IPS-11a (cell line): ENCODE data around the gene PHC2.
A peak's percentile ranks its signal among the peaks of the same experiment; 100 is the strongest.

Experiments
- H3K4me3 ChIP-seq: one replicate; pipeline ENCODE4 v1.5.1; 2013; ENCODE audit warnings: low read depth, low read length, control low read depth

PHC2 gene

DNA sequence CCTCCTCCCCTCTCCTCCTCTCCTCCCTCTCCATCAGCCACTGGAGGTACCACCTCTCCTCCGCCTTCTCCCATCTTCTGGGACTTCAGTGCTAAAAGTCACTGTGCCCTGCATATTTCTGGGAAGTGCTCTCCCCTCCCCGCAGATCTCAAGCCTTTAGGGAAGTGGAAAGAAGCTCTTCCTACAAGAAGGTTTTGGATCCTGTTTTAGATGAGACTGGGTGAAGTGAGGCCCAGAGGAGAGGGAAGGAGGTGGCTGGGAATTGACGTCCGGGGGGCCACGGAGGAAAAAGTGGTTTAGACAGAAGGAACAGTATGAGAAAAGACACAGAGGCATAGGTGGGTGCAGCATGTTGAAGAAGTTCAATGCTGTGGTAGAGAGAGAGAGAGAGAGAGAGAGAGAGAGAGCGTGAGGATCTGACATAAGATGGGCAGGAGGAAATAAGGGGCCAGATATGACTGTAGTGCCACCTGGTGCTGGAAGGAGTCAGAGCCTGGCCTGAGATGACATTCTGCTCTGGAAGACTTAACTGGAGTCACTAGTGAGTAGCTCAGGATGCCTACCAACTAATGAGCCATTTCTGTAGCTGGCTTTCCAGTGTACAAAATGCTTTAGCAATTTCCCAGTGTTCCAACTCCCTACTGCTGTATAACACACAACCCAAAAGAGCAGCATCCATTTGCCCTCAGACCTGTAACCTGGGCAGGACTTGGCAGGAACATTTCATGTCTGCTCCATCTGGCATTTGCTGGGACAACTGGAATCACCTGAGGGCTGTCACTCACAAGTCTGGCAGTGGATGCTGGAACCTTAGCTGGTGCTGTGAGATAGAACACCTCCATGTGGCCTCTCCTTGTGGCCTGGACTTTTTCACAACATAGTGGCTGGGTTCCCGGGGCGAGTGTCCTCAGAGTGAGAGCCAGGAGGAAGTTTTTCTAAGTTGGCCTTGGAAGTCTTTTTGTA lies 24.9 kb upstream of the PHC2 start:
- H3K4me3 ChIP-seq, result no peak overlapping the region

DNA sequence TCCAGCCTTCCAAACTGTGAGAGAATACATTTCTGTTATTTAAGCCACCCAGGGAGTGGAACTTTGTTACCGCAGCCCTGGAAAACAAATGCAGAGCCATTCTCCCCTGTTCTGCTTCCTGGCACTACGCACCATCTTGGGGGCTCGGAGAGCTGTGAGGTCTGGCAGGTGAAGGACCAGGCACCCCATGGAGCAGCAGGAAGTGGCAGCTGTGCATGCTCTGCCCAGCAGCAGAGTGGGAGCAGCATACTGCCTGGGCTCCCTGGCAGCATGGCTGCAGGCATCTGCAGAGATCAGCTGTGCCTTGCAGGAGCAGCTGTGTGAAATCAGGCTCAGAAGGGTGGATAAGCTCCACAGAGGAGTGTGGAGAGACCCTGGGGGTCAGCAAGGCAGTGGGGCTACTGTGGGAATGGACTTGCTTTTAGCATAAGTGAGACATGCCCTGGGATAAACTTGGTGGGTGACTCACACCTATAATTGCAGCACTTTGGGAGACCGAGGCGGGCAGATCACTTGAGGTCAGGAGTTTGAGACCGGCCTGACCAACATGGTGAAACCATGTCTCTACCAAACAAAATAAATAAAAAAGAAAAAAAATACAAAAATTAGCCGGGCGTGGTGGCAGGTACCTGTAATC lies 23.9 kb upstream of the PHC2 start:
- H3K4me3 ChIP-seq, result no peak overlapping the region

DNA sequence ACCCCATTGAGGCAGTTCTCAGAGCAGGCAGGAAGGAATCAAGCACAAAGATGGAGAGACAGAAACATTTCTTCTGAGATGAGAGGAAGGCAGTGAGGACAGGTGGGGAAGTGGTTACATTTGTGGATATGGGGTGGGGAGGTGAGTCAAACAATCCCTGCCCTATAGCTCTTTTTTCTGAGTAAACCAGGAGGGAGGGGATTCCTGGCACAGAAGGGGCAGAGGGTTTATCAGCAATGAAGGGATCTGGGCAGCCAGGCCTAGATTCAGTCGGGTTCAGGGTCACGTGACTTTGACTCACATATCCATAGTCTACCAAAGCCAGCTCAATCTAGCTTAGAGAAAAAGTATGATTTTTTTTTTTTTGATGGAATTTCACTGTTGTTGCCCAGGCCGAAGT lies 15.7 kb upstream of the PHC2 start:
- no peak overlapping the region for H3K4me3 ChIP-seq

DNA sequence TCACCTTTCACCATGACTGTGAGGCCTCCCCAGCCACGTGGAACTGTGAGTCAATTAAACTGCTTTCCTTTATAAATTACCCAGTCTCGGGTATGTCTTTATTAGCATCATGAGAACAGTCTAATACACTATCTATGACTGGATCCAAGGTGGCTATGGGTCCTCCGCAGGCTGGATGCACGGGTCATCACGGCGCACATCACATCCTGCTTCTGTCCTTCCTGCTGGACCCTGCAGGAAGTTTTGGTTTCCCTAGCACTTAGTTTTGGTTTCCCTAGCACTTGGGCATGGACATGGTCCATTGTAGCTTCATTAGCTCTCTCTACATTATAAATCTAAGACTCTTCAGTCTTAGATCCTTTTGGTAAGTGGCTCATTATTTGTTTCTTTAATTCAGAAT lies 14.2 kb upstream of the PHC2 start:
- H3K4me3 ChIP-seq, result no peak overlapping the region

DNA sequence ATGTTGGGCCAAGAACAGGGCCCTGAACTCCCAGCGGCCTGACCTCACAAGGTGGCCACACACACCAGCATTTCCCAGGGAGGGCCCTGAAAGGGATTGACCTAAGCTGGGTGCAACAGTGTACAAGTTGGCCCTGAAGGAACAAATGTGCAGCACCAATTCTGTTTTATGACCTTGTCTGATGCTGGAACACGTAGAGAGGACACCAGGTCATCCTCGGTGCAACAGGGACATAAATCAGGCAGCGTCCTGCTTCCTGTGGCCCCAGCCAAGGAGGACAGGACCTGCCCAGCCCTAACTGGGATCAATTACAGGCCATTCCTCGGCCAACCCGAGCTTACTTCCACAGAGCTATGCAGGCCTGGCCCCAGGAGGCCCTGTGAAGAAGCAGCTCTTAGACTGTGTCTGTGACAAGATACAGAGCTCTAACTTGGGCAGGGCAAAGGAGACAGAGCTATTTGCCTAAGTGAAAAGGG lies 12.8 kb upstream of the PHC2 start:
- no peak overlapping the region for H3K4me3 ChIP-seq

DNA sequence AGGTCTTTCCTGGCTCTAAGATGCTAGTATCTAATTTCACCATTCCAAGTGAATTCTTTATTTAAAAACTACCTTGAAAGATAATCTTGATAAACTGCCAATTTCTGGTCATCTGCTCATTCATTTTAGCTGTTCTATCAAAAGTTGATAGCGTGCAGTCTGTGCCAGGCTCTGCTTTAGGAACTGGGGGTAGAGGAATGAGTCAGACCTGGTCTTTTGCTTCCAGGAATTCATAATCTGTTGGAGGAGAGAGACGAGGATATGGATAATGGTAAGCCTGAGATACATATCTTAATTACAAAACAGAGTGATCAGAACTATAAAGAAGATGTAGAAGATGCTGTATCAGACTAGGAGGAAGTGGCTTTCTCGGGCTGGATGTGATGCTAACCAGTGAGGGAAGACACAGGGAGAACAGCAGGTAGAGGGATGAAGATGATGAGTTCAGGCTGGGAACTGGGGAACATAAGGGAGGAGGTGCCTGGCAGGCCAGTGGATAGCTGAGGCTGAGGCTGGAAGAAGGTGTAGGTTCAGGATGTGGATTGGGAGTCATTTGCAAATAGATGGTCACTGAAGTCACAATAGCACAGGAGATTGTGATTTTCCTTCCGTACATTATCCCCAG lies 12.3 kb upstream of the PHC2 start:
- no peak overlapping the region for H3K4me3 ChIP-seq

DNA sequence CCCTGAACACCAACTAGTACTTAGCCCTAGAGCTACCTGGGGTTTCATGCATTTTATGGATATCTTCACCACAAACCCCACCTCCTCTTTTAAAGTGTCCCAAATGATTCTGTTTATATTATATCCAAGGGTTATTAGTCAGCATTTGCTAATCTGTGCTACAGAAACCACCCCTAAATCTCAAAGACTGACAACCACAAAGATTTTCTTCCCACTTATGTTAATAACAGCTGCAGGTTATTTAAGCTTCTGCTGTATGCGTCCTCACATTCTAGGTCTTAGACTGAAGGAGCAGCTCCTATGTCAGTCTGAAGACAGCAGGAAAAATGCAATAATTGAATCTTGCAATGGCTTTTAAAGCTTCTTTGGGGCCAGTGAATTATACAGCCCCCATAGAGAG lies 11.2 kb upstream of the PHC2 start:
- H3K4me3 ChIP-seq, result no peak overlapping the region

DNA sequence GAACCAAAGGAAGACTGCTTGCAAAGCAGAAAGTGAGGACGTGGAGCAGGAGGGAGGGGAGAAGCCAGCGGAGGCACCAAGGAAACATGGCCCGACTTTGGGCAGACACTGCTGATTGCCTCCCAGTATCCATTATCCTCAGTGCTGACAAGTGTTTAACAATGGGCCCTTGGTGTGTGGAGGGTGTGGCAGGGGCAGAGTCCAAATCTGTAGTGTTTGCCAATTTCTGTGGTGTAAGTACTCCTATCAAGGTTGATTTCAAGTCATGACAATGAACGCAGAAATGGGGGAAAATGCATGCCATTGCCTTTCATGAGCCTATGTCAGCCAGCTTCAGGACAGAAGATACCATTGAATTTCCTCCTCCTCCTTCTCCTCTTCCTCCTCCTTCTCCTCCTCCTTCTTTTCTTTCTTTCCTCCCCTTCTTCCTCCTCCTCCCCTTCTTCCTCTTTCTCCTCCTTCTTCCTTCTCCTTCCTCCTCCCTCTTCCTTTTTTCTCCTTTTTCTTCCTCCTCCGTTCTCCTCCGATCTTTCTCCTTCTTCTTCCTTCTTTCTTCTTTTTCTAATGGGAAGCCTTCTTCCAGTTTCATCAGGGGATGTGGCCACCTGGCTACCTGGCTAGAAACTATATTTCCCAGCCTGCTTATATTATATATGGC lies 10.3 kb upstream of the PHC2 start:
- no peak overlapping the region for H3K4me3 ChIP-seq

DNA sequence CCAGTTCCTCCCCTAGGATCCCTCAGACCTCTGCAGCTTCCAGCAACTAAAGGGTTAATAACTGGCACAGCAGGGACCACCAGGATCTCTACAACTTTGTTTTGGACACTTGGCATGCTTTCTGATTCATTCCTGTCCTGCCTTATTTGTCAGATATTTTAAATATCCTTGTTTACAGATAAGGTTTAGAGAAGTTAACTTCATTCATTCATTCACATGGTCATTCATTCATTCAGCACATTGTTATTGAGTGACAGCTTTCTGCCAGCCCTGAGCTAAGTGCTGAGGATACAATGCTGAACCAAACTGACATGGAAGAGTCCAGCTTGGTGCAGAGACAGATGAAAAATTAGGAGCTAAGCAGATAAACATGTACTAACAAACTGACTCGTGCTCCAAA lies 8.8 kb upstream of the PHC2 start:
- no peak overlapping the region for H3K4me3 ChIP-seq

DNA sequence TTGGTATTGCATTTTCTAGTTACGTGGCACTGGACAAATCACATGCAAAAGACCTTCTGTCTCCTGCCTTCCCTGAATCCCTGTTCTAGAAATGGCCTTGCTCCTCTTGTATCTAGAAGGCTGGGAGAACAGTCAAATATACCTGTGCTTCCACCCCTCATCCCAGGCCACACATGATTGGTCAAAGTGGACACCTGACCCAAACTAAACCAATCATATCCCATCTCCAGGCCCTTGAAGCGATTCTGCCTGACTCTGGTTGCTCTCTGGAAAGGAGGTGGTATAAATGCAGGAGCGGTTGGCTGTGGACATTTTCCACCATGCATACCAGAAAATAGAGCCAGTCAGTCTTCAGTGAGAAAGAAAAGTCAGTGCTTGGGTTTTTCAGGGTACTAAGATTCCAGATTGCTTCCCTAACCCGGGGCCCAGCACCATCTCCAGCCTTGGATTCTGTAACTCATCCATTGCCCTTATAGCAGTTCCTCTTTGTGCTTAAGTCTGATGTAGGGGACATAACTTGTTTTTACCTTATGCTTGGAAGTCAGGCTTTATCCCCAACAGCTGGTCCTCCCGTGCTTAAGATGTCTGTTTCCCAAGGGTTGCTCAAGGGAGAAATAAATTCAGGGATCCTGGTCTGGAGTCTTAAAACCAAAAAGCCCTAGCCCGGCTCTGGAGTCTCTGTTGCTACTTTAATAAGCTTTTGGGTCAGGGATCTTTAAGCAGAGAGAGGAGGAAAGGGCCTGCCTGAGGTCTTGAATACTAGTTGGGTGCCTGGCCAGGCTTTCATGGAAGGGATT lies 7.7 kb upstream of the PHC2 start:
- H3K4me3 ChIP-seq, result no peak overlapping the region

DNA sequence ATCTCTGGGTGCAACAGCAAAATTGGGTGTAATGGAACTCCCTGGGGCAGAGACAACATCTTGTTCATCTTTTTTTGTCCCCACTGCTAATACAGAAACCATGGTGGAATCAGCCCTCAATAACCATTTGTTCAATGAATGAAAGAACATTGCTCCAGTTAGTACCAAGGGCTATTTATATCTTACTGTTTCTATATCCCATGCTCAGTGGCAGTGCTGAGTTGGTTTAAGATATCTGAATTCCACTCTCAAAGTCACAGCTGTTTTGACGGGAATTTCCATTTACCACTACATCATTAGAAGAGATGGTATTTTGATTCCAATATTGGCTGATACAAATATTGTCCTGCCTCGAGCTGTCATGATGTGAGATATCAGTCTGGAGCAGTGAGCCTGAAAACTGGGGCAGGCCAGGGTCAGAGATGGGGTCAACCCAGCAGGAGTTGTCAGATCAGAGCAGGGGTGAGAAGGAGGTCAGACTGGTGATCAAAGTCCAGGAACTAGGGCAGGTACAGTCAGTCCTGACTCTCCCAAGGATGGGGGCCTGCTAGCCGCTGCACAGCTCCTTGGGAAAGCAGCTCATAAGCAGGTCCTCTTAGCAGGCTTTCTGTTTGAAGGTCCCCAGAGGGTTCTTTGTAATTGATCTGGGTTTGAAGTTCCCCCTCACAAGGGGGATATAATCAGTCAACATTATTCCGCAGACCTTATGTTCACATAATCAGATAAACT lies 5.8 kb upstream of the PHC2 start:
- no peak overlapping the region for H3K4me3 ChIP-seq

DNA sequence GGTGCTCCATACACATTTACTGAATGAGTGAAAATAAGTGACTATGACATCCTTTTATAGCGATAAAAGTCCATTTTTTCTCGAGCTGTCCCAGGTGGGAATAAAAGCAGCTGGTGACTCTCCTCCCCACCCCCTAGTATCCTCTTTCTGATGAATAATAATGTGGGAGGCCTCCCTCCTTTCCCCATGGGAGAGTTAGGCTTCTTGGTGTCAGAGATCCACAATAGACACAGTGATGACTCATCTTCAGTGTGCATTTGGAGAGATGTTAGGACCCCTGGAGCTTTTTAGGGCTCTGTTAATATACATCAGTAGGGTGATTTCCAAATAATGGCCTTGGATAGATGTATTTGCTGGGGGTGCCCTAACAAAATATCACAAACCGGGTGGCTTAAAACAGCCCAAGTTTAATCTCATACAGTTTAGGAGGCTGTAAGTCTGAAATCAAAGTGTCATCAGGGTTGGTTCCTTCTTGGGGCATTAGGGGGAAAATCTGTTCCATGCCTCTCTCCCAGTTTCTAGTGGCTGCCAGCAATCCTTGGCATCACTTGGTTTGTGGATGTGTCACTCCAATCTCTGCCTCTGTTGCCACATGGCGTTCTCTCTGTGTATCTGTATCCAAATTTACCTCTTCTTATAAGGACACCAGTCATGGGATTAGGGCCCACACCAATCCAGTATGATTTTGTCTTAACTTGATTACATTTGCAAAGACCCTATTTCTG lies 4.4 kb upstream of the PHC2 start:
- H3K4me3 ChIP-seq, result no peak overlapping the region

DNA sequence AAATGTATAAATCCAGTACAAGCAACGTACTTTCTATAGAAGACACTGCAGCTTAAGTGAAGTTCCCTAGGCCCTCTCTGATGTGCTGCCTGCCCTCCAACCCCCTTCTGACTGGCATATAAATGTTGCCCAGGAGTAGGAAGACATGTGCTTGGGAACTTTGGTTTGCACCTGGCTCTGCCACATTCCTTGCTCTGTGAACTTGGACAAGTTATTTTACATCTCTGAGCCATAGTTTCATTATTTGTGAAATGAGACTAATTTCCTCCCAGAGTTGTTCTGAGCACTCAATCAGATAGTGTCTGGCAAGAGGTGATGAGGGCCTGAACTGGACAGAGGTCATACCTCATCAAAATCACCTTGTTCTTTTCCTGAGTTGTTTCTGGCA lies 3.5 kb upstream of the PHC2 start:
- H3K4me3 ChIP-seq, result no peak overlapping the region

DNA sequence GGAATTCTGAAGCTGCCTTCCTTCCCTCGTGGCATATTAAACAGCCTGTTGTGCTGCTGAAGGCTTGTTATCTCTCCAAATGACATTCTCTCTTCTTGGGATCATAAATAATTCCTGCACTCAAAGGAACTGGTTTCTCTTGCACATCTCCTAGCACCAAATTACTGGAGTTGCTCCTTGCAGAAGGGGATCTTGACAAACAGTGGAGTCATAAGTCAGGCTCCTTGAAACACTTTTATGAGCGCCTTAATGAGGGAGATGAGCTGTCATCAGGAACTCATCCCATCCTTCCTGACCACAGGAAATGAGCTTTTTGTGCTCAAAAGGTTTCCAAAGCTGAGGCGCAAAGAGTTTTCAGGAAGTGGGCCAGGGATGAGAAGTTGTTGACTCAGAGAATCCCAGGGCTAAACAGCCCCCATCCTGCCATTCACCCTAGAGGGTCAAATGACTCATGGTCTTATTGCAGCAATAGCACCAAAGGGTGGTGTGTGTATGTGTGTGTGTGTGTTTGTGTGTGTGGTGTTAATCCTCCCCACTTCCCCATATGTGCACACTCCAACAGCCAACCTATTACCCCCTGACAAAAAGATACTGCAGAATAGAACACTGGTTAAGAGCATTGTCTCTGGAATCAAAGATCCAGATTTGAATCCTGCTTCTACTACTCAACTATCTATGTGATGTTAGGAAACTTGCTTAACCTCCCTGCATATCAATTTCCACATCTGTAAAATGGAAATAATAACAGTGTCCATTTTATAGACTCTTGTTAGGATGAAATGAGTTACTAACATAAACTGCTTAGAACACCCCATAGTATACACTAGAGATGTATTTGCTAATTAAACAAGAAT lies 2.8 kb upstream of the PHC2 start:
- no peak overlapping the region for H3K4me3 ChIP-seq

DNA sequence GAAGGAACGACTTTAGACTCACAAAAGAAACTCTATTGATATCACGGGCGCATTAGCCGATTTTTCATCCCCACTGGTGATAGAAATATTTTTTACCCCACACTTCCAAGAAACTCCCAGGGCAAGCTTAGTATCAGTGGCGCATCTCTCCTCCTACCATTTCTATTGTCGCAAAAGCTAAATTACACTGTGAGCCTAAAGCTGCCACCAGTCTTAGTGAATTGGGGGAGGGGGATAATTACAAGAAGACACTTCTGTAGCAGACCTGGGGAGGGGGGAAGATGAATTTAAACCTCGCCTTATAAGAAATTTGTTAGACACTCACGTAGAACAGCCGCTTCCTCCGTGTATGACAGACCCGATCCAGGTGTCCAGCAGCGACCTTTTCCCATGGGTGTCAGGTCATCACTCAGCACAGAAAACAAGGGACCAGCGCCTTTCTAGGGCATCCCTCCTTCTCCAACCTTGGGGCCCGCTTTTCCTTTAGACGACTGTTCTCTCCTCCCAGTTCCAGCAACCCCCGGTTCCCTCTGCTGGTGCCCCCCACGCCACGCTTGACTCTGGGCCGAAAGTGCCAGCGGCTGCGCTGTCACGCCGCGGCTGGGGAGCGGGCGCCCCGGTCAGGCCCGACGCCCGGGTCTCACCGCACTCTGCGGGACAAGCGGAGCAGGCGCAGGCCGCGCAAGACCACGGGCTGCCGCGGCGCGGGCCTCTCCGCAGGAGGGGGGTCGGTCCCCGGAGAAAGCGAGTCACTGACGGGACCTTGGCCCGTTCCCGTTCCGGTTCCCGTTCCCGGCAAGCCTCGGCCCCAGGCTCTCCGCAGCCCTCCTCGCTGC lies 821 bp downstream of the PHC2 start:
- H3K4me3 ChIP-seq, result peak overlapping the region; percentile 67

DNA sequence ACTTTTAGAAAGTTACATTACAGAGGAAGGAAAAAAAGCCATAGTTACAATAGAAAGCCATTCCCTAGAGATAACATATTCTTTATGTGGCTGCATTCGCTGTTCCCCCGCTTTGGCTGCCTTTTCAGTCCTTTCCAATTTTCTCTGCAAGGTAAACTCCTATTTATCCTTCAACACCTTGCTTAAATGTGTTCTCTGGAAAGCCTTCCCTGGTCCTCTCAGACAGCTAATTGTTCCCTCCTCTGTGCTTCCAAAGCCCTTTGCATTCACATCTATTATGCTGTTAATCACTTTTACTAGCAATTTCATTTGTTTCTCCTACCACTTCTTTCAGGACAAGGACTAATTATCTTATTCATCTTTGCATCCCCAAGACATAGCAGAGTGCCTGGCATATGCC lies 1.6 kb downstream of the PHC2 start:
- no peak overlapping the region for H3K4me3 ChIP-seq

DNA sequence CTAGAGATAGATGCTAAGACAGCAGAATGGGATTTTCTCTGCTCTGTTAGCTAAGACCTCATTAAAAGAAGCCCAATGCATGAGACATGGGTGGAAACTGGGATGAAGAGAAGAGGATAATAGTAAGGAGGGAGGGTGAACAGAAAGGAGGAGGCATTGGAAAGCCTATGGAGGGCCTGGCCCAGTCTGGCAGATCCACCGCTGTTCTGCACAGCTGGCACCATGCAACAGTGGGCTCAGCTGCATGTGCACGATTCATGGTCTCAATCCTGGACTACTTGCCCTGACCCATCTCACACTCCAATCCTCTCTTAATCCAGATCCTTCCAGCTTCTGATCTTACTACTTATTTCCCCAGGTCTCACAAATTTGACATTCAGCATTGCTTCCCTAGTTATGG lies 2.2 kb downstream of the PHC2 start:
- no peak overlapping the region for H3K4me3 ChIP-seq
